K562 (cell line): ENCODE results near the gene RNPEPL1. TPM values are rescaled to one million over a fixed set of nuclear protein-coding genes. Genes with fewer than 3 reads are reported as not detected.
A peak's percentile ranks its signal among the peaks of the same experiment; 100 is the strongest.

ENCODE experiments used
- ELF1 ChIP-seq: fragments of 200-800 bp; sonication (Bioruptor generic); IDR thresholded peaks from 2 replicates; pipeline ENCODE4 v1.6.1; 2016; ENCODE audit warnings: missing genetic modification characterization, missing compliant biosample characterization
- POLR2G ChIP-seq: fragments of 200-400 bp; formaldehyde crosslinking; IDR thresholded peaks from 2 replicates; pipeline ENCODE4 v1.6.1; 2017; ENCODE audit warnings: low read depth, mild to moderate bottlenecking, antibody characterized with exemption, low read length, moderate library complexity
- ZNF143 ChIP-seq: sonication (generic); formaldehyde crosslinking; IDR thresholded peaks from 2 replicates; pipeline ENCODE4 v1.9.0; 2022; ENCODE audit warnings: mild to moderate bottlenecking, missing genetic modification reagents
- ZNF174 ChIP-seq: fragments of 250-450 bp; sonication (Bioruptor Pico); IDR thresholded peaks from 2 replicates; pipeline ENCODE4 v1.4.0; 2020; ENCODE audit warnings: mild to moderate bottlenecking
- ZNF699 ChIP-seq: fragments of 250-450 bp; sonication (Bioruptor Pico); IDR thresholded peaks from 2 replicates; pipeline ENCODE4 v1.8.0; 2021; ENCODE audit warnings: mild to moderate bottlenecking, moderate library complexity; ENCODE audit not compliant: insufficient replicate concordance
- polyA plus RNA-seq, 8 experiments: library from polyadenylated mRNA; depleted of rRNA in 4 of 8; stranded (reverse) in 5 of 8; unstranded in 3 of 8; fragments of >200 nt; fragmentation: Nextera tagmentation in 2 of 8; fragmentation: Illumina TruSeq in 1 of 8; extraction: Ambion mirVana in 2 of 8; extraction: Trizol in 1 of 8; gene quantifications; 2 replicates each; pipeline versions ENCODE4 v1.2.1 to v1.2.3, GENCODE V29; 2011 to 2014; ENCODE audit warnings: inconsistent platforms in 1 of 8, missing spikeins in 1 of 8
- total RNA-seq, 7 experiments: library from RNA; depleted of rRNA in 6 of 7; stranded (reverse); fragments of >200 nt in 6 of 7; fragmentation: Illumina TruSeq in 2 of 7; extraction: Trizol in 2 of 7; gene quantifications; 2 replicates each; pipeline versions ENCODE4 v1.2.1 to v1.2.3, GENCODE V29; 2011 to 2021; ENCODE audit warnings: low replicate concordance in 1 of 7
- TF ChIP-seq, protein P1 (sequence below), 2 experiments: fragments of 450-650 bp; IDR thresholded peaks; 2 replicates each; pipeline ENCODE4 v1.6.1; 2016; ENCODE audit warnings: mild to moderate bottlenecking in 2 of 2, borderline replicate concordance in 1 of 2, low read depth in 1 of 2, moderate library complexity in 1 of 2
- TF ChIP-seq, protein P2 (sequence below), 2 experiments: fragments of 450-650 bp in 1 of 2; sonication (generic) in 1 of 2; formaldehyde crosslinking in 1 of 2; IDR thresholded peaks; 2 replicates each; pipeline versions ENCODE4 v1.7.1 to v1.9.0; 2016 to 2022; ENCODE audit warnings: inconsistent platforms in 1 of 2, mild to moderate bottlenecking in 1 of 2, missing genetic modification reagents in 1 of 2

The RNPEPL1 gene
- total and polyA plus RNA-seq, 9 of the 15 experiments (the other 6 are each of a cell fraction or from before 2014, with no cell fraction given), result 0.07 to 38.7 (median 5.6) TPM

DNA sequence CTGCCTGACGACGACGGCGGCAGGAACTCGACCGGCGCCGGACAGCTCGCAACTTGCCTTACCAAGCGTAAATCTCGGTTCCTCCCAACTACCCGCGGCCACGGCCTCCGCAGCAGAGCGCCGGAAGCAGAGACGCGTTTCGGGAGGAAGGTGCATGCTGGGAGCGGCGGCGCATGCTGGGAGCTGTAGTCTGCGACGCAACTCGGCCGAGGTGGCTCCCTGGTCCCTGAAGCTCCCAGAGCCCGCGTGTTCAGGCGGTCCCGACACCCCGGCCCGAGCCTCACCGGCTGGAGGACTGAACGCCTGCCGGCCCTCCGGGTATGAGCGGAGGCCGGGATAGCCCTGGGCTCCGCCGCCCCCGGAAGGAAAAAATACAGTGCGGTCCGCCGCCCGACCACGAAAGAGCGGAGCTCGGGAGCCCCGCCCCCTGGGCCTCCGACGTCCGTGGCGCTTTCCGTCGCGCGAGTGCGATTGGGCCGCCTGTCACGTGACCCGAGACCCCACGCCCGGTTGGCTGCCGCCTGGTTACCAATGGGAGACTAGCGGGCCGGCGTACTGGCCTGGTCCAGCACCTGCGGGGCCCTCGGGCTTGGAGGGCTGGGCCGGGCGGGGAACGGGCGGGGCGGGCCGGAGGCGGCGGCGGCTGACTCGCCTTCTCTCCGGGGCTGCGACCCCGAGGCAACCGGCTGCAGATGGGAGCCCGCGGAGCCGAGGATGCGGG, 18.1 kb downstream of the RNPEPL1 start, which contains the start of gene CAPN10 (continued):
- TF ChIP-seq, protein P1, sequence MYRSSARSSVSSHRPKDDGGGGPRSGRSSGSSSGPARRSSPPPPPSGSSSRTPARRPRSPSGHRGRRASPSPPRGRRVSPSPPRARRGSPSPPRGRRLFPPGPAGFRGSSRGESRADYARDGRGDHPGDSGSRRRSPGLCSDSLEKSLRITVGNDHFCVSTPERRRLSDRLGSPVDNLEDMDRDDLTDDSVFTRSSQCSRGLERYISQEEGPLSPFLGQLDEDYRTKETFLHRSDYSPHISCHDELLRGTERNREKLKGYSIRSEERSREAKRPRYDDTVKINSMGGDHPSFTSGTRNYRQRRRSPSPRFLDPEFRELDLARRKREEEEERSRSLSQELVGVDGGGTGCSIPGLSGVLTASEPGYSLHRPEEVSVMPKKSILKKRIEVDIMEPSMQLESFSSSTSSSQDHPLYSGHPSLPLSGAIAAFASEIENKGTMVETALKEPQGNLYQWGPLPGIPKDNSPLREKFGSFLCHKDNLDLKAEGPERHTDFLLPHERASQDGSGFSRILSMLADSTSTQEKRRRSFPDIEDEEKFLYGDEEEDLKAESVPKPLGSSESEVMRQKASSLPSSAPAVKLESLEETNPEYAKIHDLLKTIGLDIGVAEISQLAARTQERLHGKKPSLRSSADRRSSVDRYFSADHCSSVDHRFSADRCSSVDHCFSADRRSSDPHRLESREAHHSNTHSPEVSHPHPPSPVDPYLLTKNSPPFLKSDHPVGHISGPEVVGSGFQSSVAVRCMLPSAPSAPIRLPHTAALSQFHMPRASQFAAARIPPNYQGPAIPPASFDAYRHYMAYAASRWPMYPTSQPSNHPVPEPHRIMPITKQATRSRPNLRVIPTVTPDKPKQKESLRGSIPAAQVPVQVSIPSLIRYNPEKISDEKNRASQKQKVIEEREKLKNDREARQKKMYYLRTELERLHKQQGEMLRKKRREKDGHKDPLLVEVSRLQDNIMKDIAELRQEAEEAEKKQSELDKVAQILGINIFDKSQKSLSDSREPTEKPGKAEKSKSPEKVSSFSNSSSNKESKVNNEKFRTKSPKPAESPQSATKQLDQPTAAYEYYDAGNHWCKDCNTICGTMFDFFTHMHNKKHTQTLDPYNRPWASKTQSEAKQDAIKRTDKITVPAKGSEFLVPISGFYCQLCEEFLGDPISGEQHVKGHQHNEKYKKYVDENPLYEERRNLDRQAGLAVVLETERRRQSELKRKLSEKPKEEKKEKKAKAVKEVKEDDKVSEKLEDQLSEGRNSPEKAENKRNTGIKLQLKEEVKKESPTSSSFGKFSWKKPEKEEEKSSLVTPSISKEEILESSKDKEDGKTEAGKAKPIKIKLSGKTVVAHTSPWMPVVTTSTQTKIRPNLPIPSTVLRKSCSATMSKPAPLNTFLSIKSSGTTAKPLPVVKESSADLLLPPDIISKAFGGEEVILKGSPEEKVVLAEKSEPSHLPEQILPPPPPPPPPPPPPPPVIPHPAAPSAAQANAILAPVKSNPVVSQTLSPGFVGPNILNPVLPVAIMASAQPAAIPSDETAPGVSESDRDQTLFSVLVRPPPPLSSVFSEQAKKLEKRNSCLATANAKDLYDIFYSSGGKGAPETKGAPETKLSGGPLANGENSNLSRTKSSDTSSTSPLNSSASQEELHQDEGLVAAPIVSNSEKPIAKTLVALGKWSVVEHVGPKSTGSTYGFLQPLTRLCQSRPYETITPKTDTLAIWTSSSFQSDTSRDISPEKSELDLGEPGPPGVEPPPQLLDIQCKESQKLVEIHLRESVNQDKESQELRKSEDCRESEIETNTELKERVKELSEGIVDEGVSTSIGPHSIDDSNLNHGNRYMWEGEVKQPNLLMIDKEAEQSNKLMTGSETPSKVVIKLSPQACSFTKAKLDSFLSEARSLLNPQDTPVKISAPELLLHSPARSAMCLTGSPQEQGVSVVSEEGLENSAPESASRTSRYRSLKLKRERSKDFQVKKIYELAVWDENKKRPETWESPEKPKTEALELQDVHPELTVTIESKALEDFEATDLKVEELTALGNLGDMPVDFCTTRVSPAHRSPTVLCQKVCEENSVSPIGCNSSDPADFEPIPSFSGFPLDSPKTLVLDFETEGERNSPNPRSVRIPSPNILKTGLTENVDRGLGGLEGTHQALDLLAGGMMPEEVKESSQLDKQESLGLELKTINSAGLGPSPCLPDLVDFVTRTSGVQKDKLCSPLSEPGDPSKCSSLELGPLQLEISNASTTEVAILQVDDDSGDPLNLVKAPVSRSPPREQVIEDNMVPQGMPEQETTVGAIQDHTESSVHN (IDR thresholded peaks at IDR 0.05; ENCODE audit: borderline replicate concordance in 1 of 2, low read depth in 1 of 2), result no peak
- TF ChIP-seq ZNF174 (CRISPR knock-in tag), result no peak
- peak; percentile 96 for TF ChIP-seq ZNF143 (CRISPR knock-in tag)
- TF ChIP-seq ELF1, result peak; percentile 87
- peak; percentile 88 for TF ChIP-seq POLR2G
- TF ChIP-seq ZNF699 (CRISPR knock-in tag), result no peak
- TF ChIP-seq, protein P2, sequence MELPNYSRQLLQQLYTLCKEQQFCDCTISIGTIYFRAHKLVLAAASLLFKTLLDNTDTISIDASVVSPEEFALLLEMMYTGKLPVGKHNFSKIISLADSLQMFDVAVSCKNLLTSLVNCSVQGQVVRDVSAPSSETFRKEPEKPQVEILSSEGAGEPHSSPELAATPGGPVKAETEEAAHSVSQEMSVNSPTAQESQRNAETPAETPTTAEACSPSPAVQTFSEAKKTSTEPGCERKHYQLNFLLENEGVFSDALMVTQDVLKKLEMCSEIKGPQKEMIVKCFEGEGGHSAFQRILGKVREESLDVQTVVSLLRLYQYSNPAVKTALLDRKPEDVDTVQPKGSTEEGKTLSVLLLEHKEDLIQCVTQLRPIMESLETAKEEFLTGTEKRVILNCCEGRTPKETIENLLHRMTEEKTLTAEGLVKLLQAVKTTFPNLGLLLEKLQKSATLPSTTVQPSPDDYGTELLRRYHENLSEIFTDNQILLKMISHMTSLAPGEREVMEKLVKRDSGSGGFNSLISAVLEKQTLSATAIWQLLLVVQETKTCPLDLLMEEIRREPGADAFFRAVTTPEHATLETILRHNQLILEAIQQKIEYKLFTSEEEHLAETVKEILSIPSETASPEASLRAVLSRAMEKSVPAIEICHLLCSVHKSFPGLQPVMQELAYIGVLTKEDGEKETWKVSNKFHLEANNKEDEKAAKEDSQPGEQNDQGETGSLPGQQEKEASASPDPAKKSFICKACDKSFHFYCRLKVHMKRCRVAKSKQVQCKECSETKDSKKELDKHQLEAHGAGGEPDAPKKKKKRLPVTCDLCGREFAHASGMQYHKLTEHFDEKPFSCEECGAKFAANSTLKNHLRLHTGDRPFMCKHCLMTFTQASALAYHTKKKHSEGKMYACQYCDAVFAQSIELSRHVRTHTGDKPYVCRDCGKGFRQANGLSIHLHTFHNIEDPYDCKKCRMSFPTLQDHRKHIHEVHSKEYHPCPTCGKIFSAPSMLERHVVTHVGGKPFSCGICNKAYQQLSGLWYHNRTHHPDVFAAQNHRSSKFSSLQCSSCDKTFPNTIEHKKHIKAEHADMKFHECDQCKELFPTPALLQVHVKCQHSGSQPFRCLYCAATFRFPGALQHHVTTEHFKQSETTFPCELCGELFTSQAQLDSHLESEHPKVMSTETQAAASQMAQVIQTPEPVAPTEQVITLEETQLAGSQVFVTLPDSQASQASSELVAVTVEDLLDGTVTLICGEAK (IDR thresholded peaks at IDR 0.05), result peak; percentile 91
- TF ChIP-seq, protein P2 (CRISPR knock-in tag; IDR thresholded peaks at IDR 0.05), result no peak
